NCI-H345 treated with DMSO at 0.1 percent for 48 hours (cell line): ENCODE measurements around the gene GALNT17.

Experiments used
- DNase-seq: peaks from one replicate; lab custom pipeline; 2025; ENCODE audit not compliant: unreplicated experiment; lab: John Stamatoyannopoulos, UW

The GALNT17 gene

GRCh38 chr7:71442492-71443190, 310.7 kb downstream of the GALNT17 start:
- DNase-seq, result no peak

GRCh38 chr7:71443191-71443530, 311.2 kb downstream of the GALNT17 start:
- DNase-seq, result no peak

GRCh38 chr7:71444130-71444529, 312.2 kb downstream of the GALNT17 start:
- DNase-seq, result no peak

GRCh38 chr7:71453630-71454029, 321.7 kb downstream of the GALNT17 start:
- DNase-seq, result no peak

- no peak for DNase-seq
Observed at GRCh38 chr7:71454981-71455380, 323.0 kb downstream of the GALNT17 start.

- no peak for DNase-seq
Observed at GRCh38 chr7:71457021-71457420, 325.1 kb downstream of the GALNT17 start.

- DNase-seq, result no peak
Observed at GRCh38 chr7:71457846-71458590, 326.1 kb downstream of the GALNT17 start.

GRCh38 chr7:71459132-71459531, 327.2 kb downstream of the GALNT17 start:
- no peak for DNase-seq

- no peak for DNase-seq
Observed at GRCh38 chr7:71461572-71461971, 329.6 kb downstream of the GALNT17 start.

GRCh38 chr7:71465741-71466189, 333.8 kb downstream of the GALNT17 start:
- no peak for DNase-seq

GRCh38 chr7:71466448-71467145, 334.7 kb downstream of the GALNT17 start:
- DNase-seq, result no peak

- DNase-seq, result no peak
Observed at GRCh38 chr7:71470326-71470725, 338.4 kb downstream of the GALNT17 start.

GRCh38 chr7:71470830-71471229, 338.9 kb downstream of the GALNT17 start:
- no peak for DNase-seq

GRCh38 chr7:71472962-71473361, 341.0 kb downstream of the GALNT17 start:
- no peak for DNase-seq

- no peak for DNase-seq
Observed at GRCh38 chr7:71473366-71473967, 341.5 kb downstream of the GALNT17 start.

- DNase-seq, result no peak
Observed at GRCh38 chr7:71477441-71477840, 345.5 kb downstream of the GALNT17 start.

- no peak for DNase-seq
Observed at GRCh38 chr7:71479231-71479630, 347.3 kb downstream of the GALNT17 start.

- DNase-seq, result no peak
Observed at GRCh38 chr7:71480791-71481190, 348.8 kb downstream of the GALNT17 start.

- no peak for DNase-seq
Observed at GRCh38 chr7:71482284-71482683, 350.3 kb downstream of the GALNT17 start.

GRCh38 chr7:71484380-71484779, 352.4 kb downstream of the GALNT17 start:
- no peak for DNase-seq

GRCh38 chr7:71485586-71485985, 353.6 kb downstream of the GALNT17 start:
- no peak for DNase-seq

GRCh38 chr7:71486414-71486813, 354.5 kb downstream of the GALNT17 start:
- DNase-seq, result no peak
